ENCODE data around the gene FBXL7.

The FBXL7 gene

GRCh38 chr5:15786884-15787283 is 286.9 kb downstream of the FBXL7 start:
- DNase-seq, result no peak

GRCh38 chr5:15787681-15788080 is 287.7 kb downstream of the FBXL7 start:
- DNase-seq, result no peak

GRCh38 chr5:15789642-15790041 is 289.7 kb downstream of the FBXL7 start:
- no peak for DNase-seq

GRCh38 chr5:15790446-15791018 is 290.6 kb downstream of the FBXL7 start:
- no peak for DNase-seq

- no peak for DNase-seq
Measured at GRCh38 chr5:15791274-15791673, 291.3 kb downstream of the FBXL7 start.

- no peak for DNase-seq
Measured at GRCh38 chr5:15791859-15792258, 291.9 kb downstream of the FBXL7 start.

- no peak for DNase-seq
Measured at GRCh38 chr5:15794052-15794985, 294.3 kb downstream of the FBXL7 start.

- DNase-seq, result no peak
Measured at GRCh38 chr5:15796096-15796495, 296.1 kb downstream of the FBXL7 start.

GRCh38 chr5:15796557-15796956 is 296.6 kb downstream of the FBXL7 start:
- DNase-seq, result no peak

- no peak for DNase-seq
Measured at GRCh38 chr5:15797116-15797515, 297.1 kb downstream of the FBXL7 start.

- no peak for DNase-seq
Measured at GRCh38 chr5:15798006-15798405, 298.0 kb downstream of the FBXL7 start.

GRCh38 chr5:15799014-15799413 is 299.0 kb downstream of the FBXL7 start:
- DNase-seq, result no peak

- DNase-seq, result no peak
Measured at GRCh38 chr5:15799612-15800011, 299.6 kb downstream of the FBXL7 start.

GRCh38 chr5:15803280-15803679 is 303.3 kb downstream of the FBXL7 start:
- no peak for DNase-seq

- no peak for DNase-seq
Measured at GRCh38 chr5:15806613-15807012, 306.6 kb downstream of the FBXL7 start.

GRCh38 chr5:15807248-15807647 is 307.3 kb downstream of the FBXL7 start:
- DNase-seq, result no peak

- no peak for DNase-seq
Measured at GRCh38 chr5:15807871-15808270, 307.9 kb downstream of the FBXL7 start.

GRCh38 chr5:15808577-15808976 is 308.6 kb downstream of the FBXL7 start:
- no peak for DNase-seq

- DNase-seq, result no peak
Measured at GRCh38 chr5:15819617-15820016, 319.6 kb downstream of the FBXL7 start.

- DNase-seq, result no peak
Measured at GRCh38 chr5:15821506-15821905, 321.5 kb downstream of the FBXL7 start.

- DNase-seq, result no peak
Measured at GRCh38 chr5:15823398-15823797, 323.4 kb downstream of the FBXL7 start.

- no peak for DNase-seq
Measured at GRCh38 chr5:15827741-15828140, 327.8 kb downstream of the FBXL7 start.

- no peak for DNase-seq
Measured at GRCh38 chr5:15831408-15831807, 331.4 kb downstream of the FBXL7 start.

GRCh38 chr5:15833365-15833764 is 333.4 kb downstream of the FBXL7 start:
- DNase-seq, result no peak
